ENCODE results near the gene TMEM163.

Gene TMEM163

DNA sequence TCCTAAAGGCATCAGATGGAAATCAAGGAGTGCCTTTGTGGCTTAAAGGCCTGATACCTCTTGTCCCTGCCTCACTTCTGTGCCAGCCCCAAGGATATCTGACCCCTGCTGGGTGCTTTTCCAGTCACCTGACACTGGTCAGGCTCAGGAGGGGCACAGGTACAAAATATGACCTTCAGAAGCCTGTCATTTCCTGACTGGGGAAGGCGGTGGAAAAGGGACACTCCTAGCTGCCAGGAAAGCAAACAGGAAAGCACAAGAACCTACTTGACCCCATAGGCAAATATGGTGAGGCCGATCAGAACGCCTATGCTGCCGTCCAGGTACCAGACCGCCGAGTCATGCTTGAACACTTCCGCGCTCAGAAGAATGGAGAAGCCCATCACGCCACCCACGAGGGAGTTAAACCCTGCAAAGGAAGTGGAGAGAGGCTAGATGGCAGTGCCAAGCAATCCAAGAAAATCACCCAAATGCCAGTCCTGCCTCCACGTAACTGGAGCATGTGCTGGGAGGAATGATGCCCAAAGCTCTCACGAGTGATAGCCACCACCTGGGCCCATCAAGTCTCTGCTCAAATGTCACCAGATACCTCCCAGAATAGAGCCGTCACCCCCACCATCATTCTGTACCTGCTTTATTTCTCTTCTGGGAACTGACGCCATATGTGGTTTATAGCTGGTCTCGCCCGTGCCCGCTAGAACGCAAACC is 260.9 kb downstream of the TMEM163 start:
- H3K36me3 ChIP-seq (ENCODE audit: control insufficient read depth in 2 of 2, insufficient read depth in 1 of 2, low read length in 2 of 2) = peaks cover 0 to 25% of the 10 kb centered on the region in 2 experiments; a peak in 1 of 3 replicates
- no peak overlapping the region for H3K27ac ChIP-seq (ENCODE audit: extremely low read depth, low read depth, low read length)
- no peaks in the 10 kb centered on the region for H3K9me3 ChIP-seq (ENCODE audit: control insufficient read depth, insufficient read depth, low read depth, low read length)
- TF ChIP-seq BCL11B (tag by site-specific recombination; IDR thresholded peaks at IDR 0.05; ENCODE audit: low read depth) = no peak
- no peak for TF ChIP-seq ZIC2 (tag by site-specific recombination; IDR thresholded peaks at IDR 0.05)
- TF ChIP-seq, protein P1, sequence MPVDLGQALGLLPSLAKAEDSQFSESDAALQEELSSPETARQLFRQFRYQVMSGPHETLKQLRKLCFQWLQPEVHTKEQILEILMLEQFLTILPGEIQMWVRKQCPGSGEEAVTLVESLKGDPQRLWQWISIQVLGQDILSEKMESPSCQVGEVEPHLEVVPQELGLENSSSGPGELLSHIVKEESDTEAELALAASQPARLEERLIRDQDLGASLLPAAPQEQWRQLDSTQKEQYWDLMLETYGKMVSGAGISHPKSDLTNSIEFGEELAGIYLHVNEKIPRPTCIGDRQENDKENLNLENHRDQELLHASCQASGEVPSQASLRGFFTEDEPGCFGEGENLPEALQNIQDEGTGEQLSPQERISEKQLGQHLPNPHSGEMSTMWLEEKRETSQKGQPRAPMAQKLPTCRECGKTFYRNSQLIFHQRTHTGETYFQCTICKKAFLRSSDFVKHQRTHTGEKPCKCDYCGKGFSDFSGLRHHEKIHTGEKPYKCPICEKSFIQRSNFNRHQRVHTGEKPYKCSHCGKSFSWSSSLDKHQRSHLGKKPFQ (tag by site-specific recombination; IDR thresholded peaks at IDR 0.05) = no peak
- no peak for TF ChIP-seq ZNF654 (tag by site-specific recombination; IDR thresholded peaks at IDR 0.05; ENCODE audit: low read depth)
- TF ChIP-seq ZNF138 (tag by site-specific recombination; IDR thresholded peaks at IDR 0.05; ENCODE audit: borderline replicate concordance) = no peak
- no peak for TF ChIP-seq ZBTB7A (tag by site-specific recombination; IDR thresholded peaks at IDR 0.05; ENCODE audit: low read depth)
- TF ChIP-seq KLF10 (tag by site-specific recombination; IDR thresholded peaks at IDR 0.05) = no peak
- TF ChIP-seq HOXD13 (CRISPR knock-in tag; IDR thresholded peaks at IDR 0.05; ENCODE audit: borderline replicate concordance) = no peak
- TF ChIP-seq ZNF302 (tag by site-specific recombination; IDR thresholded peaks at IDR 0.05; ENCODE audit: low read depth) = no peak
- no peak for TF ChIP-seq ZXDB (tag by site-specific recombination; IDR thresholded peaks at IDR 0.05)
- no peaks in the 10 kb centered on the region for H3K4me1 ChIP-seq (ENCODE audit: control insufficient read depth, insufficient read depth, low read length)
- ChIA-PET POLR2A (no interaction called here), CTCF (no interaction called here)
- no peak overlapping the region for H3K4me3 ChIP-seq (ENCODE audit: low read depth, low read length)

DNA sequence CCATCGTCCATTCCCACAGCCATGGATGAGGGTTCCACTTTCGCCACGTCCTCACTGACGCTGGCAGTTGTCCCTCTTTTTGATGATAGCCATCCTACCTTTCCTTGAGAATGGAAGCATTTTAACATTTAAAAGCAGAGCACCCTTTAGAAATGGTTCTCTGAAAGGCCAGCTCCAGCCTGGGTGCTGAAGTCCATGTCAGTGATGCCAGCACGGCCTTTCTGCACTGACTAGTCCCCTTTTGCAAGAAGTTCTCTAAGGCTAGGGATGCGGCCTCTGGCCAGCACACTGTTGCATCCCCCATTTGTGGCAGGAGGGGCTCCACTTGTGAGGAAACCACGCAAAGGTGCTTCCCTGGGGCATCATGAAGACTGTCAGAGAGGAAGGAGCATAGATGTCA is 261.4 kb downstream of the TMEM163 start:
- ChIA-PET CTCF (no interaction called here), POLR2A (no interaction called here)
- H3K27ac ChIP-seq (ENCODE audit: extremely low read depth, low read depth, low read length) = no peak overlapping the region
- no peaks in the 10 kb centered on the region for H3K9me3 ChIP-seq (ENCODE audit: control insufficient read depth, insufficient read depth, low read depth, low read length)
- H3K4me1 ChIP-seq (ENCODE audit: control insufficient read depth, insufficient read depth, low read length) = no peaks in the 10 kb centered on the region
- no peak overlapping the region for H3K4me3 ChIP-seq (ENCODE audit: low read depth, low read length)
- H3K36me3 ChIP-seq (ENCODE audit: control insufficient read depth in 2 of 2, insufficient read depth in 1 of 2, low read length in 2 of 2) = peaks cover 0 to 26% of the 10 kb centered on the region in 2 experiments; a peak in 1 of 3 replicates
- TF ChIP-seq ZNF555 (tag by site-specific recombination; conservative IDR thresholded peaks at IDR 0.05) = no peak
- no peak for TF ChIP-seq ZNF202 (tag by site-specific recombination; IDR thresholded peaks at IDR 0.05; ENCODE audit: borderline replicate concordance)
- TF ChIP-seq ZNF404 (tag by site-specific recombination; IDR thresholded peaks at IDR 0.05) = no peak
- TF ChIP-seq ZBTB17 (tag by site-specific recombination; IDR thresholded peaks at IDR 0.05) = no peak
- TF ChIP-seq ZNF548 (tag by site-specific recombination; IDR thresholded peaks at IDR 0.05) = no peak
- no peak for TF ChIP-seq ZSCAN30 (tag by site-specific recombination; IDR thresholded peaks at IDR 0.05)
- TF ChIP-seq ZNF157 (tag by site-specific recombination; IDR thresholded peaks at IDR 0.05) = no peak
- no peak for TF ChIP-seq ZNF768 (tag by site-specific recombination; IDR thresholded peaks at IDR 0.05)
- TF ChIP-seq, protein P2, sequence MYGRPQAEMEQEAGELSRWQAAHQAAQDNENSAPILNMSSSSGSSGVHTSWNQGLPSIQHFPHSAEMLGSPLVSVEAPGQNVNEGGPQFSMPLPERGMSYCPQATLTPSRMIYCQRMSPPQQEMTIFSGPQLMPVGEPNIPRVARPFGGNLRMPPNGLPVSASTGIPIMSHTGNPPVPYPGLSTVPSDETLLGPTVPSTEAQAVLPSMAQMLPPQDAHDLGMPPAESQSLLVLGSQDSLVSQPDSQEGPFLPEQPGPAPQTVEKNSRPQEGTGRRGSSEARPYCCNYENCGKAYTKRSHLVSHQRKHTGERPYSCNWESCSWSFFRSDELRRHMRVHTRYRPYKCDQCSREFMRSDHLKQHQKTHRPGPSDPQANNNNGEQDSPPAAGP (tag by site-specific recombination; IDR thresholded peaks at IDR 0.05) = no peak
- no peak for TF ChIP-seq HOXC10 (CRISPR knock-in tag; IDR thresholded peaks at IDR 0.05)
- no peak for TF ChIP-seq ZNF843 (tag by site-specific recombination; IDR thresholded peaks at IDR 0.05)
- TF ChIP-seq, protein P3, sequence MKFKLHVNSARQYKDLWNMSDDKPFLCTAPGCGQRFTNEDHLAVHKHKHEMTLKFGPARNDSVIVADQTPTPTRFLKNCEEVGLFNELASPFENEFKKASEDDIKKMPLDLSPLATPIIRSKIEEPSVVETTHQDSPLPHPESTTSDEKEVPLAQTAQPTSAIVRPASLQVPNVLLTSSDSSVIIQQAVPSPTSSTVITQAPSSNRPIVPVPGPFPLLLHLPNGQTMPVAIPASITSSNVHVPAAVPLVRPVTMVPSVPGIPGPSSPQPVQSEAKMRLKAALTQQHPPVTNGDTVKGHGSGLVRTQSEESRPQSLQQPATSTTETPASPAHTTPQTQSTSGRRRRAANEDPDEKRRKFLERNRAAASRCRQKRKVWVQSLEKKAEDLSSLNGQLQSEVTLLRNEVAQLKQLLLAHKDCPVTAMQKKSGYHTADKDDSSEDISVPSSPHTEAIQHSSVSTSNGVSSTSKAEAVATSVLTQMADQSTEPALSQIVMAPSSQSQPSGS (tag by site-specific recombination; IDR thresholded peaks at IDR 0.05; ENCODE audit: low read depth) = no peak
- TF ChIP-seq, protein P4, sequence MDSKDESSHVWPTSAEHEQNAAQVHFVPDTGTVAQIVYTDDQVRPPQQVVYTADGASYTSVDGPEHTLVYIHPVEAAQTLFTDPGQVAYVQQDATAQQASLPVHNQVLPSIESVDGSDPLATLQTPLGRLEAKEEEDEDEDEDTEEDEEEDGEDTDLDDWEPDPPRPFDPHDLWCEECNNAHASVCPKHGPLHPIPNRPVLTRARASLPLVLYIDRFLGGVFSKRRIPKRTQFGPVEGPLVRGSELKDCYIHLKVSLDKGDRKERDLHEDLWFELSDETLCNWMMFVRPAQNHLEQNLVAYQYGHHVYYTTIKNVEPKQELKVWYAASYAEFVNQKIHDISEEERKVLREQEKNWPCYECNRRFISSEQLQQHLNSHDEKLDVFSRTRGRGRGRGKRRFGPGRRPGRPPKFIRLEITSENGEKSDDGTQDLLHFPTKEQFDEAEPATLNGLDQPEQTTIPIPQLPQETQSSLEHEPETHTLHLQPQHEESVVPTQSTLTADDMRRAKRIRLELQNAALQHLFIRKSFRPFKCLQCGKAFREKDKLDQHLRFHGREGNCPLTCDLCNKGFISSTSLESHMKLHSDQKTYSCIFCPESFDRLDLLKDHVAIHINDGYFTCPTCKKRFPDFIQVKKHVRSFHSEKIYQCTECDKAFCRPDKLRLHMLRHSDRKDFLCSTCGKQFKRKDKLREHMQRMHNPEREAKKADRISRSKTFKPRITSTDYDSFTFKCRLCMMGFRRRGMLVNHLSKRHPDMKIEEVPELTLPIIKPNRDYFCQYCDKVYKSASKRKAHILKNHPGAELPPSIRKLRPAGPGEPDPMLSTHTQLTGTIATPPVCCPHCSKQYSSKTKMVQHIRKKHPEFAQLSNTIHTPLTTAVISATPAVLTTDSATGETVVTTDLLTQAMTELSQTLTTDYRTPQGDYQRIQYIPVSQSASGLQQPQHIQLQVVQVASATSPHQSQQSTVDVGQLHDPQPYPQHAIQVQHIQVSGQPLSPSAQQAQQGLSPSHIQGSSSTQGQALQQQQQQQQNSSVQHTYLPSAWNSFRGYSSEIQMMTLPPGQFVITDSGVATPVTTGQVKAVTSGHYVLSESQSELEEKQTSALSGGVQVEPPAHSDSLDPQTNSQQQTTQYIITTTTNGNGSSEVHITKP (tag by site-specific recombination; IDR thresholded peaks at IDR 0.05) = no peak
- TF ChIP-seq ZNF776 (tag by site-specific recombination; IDR thresholded peaks at IDR 0.05; ENCODE audit: borderline replicate concordance) = no peak
- no peak for TF ChIP-seq ZNF785 (tag by site-specific recombination; IDR thresholded peaks at IDR 0.05)
- no peak for TF ChIP-seq ZBTB21 (tag by site-specific recombination; IDR thresholded peaks at IDR 0.05)
- TF ChIP-seq ZNF23 (tag by site-specific recombination; IDR thresholded peaks at IDR 0.05; ENCODE audit: borderline replicate concordance) = no peak
